Neural progenitor cell (in vitro differentiated cells): Measurements from ENCODE around the gene HCN1. TPM values are rescaled to one million over a fixed set of nuclear protein-coding genes. Genes with fewer than 3 reads are reported as not detected.
A peak's percentile ranks its signal among the peaks of the same experiment; 100 is the strongest.

Experiments
- DNase-seq: peaks from one replicate; pipeline ENCODE4 v3.0.0-alpha.2; 2016; ENCODE audit warnings: low spot score
- H2AFZ ChIP-seq: fragments of 200-600 bp; sonication (generic); replicated peaks from 2 replicates; pipeline ENCODE4 v1.6.1; 2016; ENCODE audit warnings: antibody characterized with exemption
- H3F3A ChIP-seq: fragments of 200-600 bp; sonication (generic); 2 replicates; pipeline ENCODE4 v1.6.1; 2016; ENCODE audit warnings: antibody characterized with exemption, low read depth
- H3K27ac ChIP-seq: fragments of 200-600 bp; sonication (generic); 2 replicates; pipeline ENCODE4 v1.5.1; 2016; ENCODE audit warnings: mild to moderate bottlenecking
- H3K27me3 ChIP-seq: fragments of 200-600 bp; sonication (generic); 2 replicates; pipeline ENCODE4 v1.6.1; 2016; ENCODE audit warnings: mild to moderate bottlenecking, moderate library complexity
- H3K36me3 ChIP-seq: fragments of 200-600 bp; sonication (generic); 2 replicates; pipeline ENCODE4 v1.5.1; 2016
- H3K4me1 ChIP-seq: fragments of 200-600 bp; sonication (generic); 2 replicates; pipeline ENCODE4 v1.6.1; 2016; ENCODE audit warnings: mixed run types
- H3K4me2 ChIP-seq: fragments of 200-600 bp; sonication (generic); 2 replicates; pipeline ENCODE4 v1.6.1; 2016
- H3K4me3 ChIP-seq: fragments of 200-600 bp; sonication (generic); 2 replicates; pipeline ENCODE4 v1.5.1; 2016
- H3K79me2 ChIP-seq: fragments of 200-600 bp; sonication (generic); 2 replicates; pipeline ENCODE4 v1.6.1; 2016; ENCODE audit warnings: low read depth
- H3K9ac ChIP-seq: fragments of 200-600 bp; sonication (generic); 2 replicates; pipeline ENCODE4 v1.6.1; 2016
- H3K9me3 ChIP-seq: fragments of 200-600 bp; sonication (generic); 2 replicates; pipeline ENCODE4 v1.5.1; 2016; ENCODE audit warnings: low read depth
- H4K20me1 ChIP-seq: fragments of 200-600 bp; sonication (generic); 2 replicates; pipeline ENCODE4 v1.6.1; 2016; ENCODE audit warnings: low read depth
- H3K27ac Mint-ChIP-seq: 3 replicates; pipeline ENCODE4 v1.8.0; 2021; ENCODE audit warnings: mixed read lengths
- H3K27me3 Mint-ChIP-seq: 2 replicates; pipeline ENCODE4 v1.8.0; 2022; ENCODE audit warnings: low read depth, mild to moderate bottlenecking, inconsistent platforms, moderate library complexity, mixed read lengths; ENCODE audit not compliant: insufficient read depth
- H3K36me3 Mint-ChIP-seq: 3 replicates; pipeline ENCODE4 v1.8.0; 2021; ENCODE audit warnings: mixed read lengths
- H3K4me1 Mint-ChIP-seq: 3 replicates; pipeline ENCODE4 v1.8.0; 2021; ENCODE audit warnings: mixed read lengths
- H3K4me3 Mint-ChIP-seq: 3 replicates; pipeline ENCODE4 v1.8.0; 2021; ENCODE audit warnings: mild to moderate bottlenecking, moderate library complexity, mixed read lengths
- H3K9me3 Mint-ChIP-seq: 3 replicates; pipeline ENCODE4 v1.8.0; 2020; ENCODE audit warnings: mixed read lengths
- EZH2 ChIP-seq: fragments of 200-600 bp; sonication (generic); IDR thresholded peaks from 2 replicates; pipeline ENCODE4 v1.6.1; 2017; ENCODE audit warnings: antibody characterized with exemption, mild to moderate bottlenecking, moderate library complexity
- EZH2phosphoT487 ChIP-seq: fragments of 200-600 bp; sonication (generic); IDR thresholded peaks from 2 replicates; pipeline ENCODE4 v1.6.1; 2017; ENCODE audit warnings: antibody characterized with exemption
- total RNA-seq: library from RNA; depleted of rRNA; stranded (reverse); fragments of >200 nt; gene quantifications from 2 replicates; pipeline ENCODE4 v1.2.3, GENCODE V29; 2015; ENCODE audit warnings: low replicate concordance
- TF ChIP-seq, protein P1 (sequence below): fragments of 200-600 bp; sonication (generic); IDR thresholded peaks from 2 replicates; pipeline ENCODE4 v1.5.1; 2017; ENCODE audit warnings: antibody characterized with exemption, mild to moderate bottlenecking

The HCN1 gene
- total RNA-seq, 1 donor from 2014 or later: not detected

DNA sequence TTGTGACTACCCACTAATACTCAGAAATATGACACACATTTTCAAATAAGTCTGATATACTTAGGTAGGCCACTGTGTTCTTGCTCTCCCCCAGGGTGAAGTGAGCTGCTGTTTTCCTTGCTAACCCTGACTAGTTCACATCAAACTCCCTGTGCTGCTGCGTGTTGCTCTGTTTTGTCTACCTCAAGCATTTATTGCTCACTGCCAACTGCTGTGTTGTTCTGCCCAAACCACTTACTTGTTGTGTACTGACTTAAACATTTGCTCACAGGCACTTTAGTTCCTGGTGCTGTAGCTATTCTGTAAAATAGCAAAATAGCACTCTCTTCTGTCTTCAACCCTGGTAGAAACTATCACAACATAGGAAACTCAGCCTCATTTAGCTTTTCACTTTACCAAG, 255.7 kb downstream of the HCN1 start:
- TF ChIP-seq EZH2 (no peak), EZH2phosphoT487 (no peak)
- TF ChIP-seq, protein P1, sequence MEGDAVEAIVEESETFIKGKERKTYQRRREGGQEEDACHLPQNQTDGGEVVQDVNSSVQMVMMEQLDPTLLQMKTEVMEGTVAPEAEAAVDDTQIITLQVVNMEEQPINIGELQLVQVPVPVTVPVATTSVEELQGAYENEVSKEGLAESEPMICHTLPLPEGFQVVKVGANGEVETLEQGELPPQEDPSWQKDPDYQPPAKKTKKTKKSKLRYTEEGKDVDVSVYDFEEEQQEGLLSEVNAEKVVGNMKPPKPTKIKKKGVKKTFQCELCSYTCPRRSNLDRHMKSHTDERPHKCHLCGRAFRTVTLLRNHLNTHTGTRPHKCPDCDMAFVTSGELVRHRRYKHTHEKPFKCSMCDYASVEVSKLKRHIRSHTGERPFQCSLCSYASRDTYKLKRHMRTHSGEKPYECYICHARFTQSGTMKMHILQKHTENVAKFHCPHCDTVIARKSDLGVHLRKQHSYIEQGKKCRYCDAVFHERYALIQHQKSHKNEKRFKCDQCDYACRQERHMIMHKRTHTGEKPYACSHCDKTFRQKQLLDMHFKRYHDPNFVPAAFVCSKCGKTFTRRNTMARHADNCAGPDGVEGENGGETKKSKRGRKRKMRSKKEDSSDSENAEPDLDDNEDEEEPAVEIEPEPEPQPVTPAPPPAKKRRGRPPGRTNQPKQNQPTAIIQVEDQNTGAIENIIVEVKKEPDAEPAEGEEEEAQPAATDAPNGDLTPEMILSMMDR: no peak
- H3K27ac Mint-ChIP-seq: no peak overlapping the region
- peak overlapping the region; percentile 57 for H2AFZ ChIP-seq
- H3K4me1 ChIP-seq: no peaks in the 10 kb centered on the region
- H3K9ac ChIP-seq: no peak overlapping the region
- H3K4me3 Mint-ChIP-seq: no peak overlapping the region
- peaks cover 2% of the 10 kb centered on the region for H3K9me3 Mint-ChIP-seq
- H3K36me3 Mint-ChIP-seq: no peaks in the 10 kb centered on the region
- no peaks in the 10 kb centered on the region for H4K20me1 ChIP-seq
- no peaks in the 10 kb centered on the region for H3K79me2 ChIP-seq
- no peaks in the 10 kb centered on the region for H3K36me3 ChIP-seq
- no peak overlapping the region for H3K4me3 ChIP-seq
- H3K4me2 ChIP-seq: no peak overlapping the region
- H3K27me3 Mint-ChIP-seq: no peaks in the 10 kb centered on the region
- no peaks in the 10 kb centered on the region for H3K4me1 Mint-ChIP-seq
- no peak overlapping the region for H3K27ac ChIP-seq
- DNase-seq: no peak
- no peaks in the 10 kb centered on the region for H3K9me3 ChIP-seq
- H3K27me3 ChIP-seq: no peaks in the 10 kb centered on the region
- H3F3A ChIP-seq: no peaks in the 10 kb centered on the region

- Histone ChIP-seq H3K36me3 (no peaks in the 10 kb centered on the region), H3K9ac (no peak overlapping the region), H3K4me2 (no peak overlapping the region), H3K79me2 (no peaks in the 10 kb centered on the region), H3K9me3 (no peaks in the 10 kb centered on the region), H3K4me3 (no peak overlapping the region), H3K4me1 (no peaks in the 10 kb centered on the region), H2AFZ (no peak overlapping the region), H3K27me3 (no peaks in the 10 kb centered on the region), H3K27ac (no peak overlapping the region), H3F3A (no peaks in the 10 kb centered on the region), H4K20me1 (no peaks in the 10 kb centered on the region)
- Mint-ChIP-seq H3K9me3 (no peaks in the 10 kb centered on the region), H3K27me3 (no peaks in the 10 kb centered on the region), H3K4me1 (no peaks in the 10 kb centered on the region), H3K36me3 (no peaks in the 10 kb centered on the region), H3K27ac (no peak overlapping the region), H3K4me3 (no peak overlapping the region)
- no peak for TF ChIP-seq EZH2phosphoT487
- TF ChIP-seq EZH2: no peak
- TF ChIP-seq, protein P1: no peak
- DNase-seq: no peak
These were observed 258.4 kb downstream of the HCN1 start for GRCh38 chr5:45437752-45438151.

DNA sequence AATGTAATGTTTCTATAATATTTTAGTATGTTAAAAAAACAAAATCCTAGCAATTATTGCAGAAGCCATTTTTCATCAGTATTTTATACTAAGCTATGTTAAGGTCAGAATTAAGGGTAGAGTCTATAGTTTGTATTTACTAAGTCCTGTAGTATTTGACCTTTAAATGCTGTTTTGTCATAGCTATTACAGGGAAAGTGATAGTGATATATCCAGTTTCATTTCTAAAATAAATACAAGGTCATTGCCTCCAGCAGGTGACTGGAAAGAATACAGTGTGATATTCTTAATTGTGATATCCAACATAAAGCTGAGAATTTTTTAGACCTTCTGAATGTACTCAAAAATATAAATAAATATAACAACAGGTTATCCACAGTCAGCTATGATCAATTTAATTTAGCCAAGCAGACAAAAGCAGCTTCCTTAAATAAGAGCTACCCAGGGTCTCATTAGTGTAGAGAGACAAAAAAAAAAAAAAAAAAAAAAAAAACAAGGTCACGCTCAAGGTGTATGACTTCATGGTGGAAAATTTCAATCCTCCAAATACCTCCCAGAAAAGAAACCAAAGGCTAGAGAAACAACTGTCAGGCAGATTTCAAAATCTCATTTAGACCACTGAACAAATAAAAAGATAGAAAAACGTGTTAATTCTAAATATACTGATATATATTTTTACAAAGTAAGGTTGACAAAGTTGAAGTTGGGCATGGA, 278.7 kb downstream of the HCN1 start:
- Histone ChIP-seq H3K36me3 (no peaks in the 10 kb centered on the region), H4K20me1 (no peaks in the 10 kb centered on the region), H3K4me3 (no peak overlapping the region), H3K27ac (no peak overlapping the region), H3K9ac (no peak overlapping the region), H3K27me3 (no peaks in the 10 kb centered on the region), H3F3A (peaks cover 20% of the 10 kb centered on the region), H3K79me2 (no peaks in the 10 kb centered on the region), H3K4me1 (peaks cover 23% of the 10 kb centered on the region), H3K4me2 (no peak overlapping the region), H2AFZ (no peak overlapping the region), H3K9me3 (no peaks in the 10 kb centered on the region)
- TF ChIP-seq, protein P1: no peak
- TF ChIP-seq EZH2 (no peak), EZH2phosphoT487 (no peak)
- no peak overlapping the region for H3K27ac Mint-ChIP-seq
- no peaks in the 10 kb centered on the region for H3K36me3 Mint-ChIP-seq
- H3K4me1 Mint-ChIP-seq: peaks cover 6% of the 10 kb centered on the region
- DNase-seq: no peak
- H3K4me3 Mint-ChIP-seq: no peak overlapping the region
- peaks cover 2% of the 10 kb centered on the region for H3K9me3 Mint-ChIP-seq
- H3K27me3 Mint-ChIP-seq: peaks cover 5% of the 10 kb centered on the region
